Prostate gland (tissue), 2 donors: ENCODE measurements around the gene RING1.

Source experiments
- CTCF ChIP-seq, 4 experiments: fragments of 200-600 bp in 2 of 4; fragments of 450-650 bp in 2 of 4; sonication (generic) in 2 of 4; IDR thresholded peaks; 1 replicate in 3 of 4; 2 replicates in 1 of 4; pipeline ENCODE4 v1.5.1; 2016 to 2019; ENCODE audit warnings: antibody characterized with exemption in 4 of 4, mild to moderate bottlenecking in 2 of 4, moderate library complexity in 2 of 4
- POLR2A ChIP-seq: fragments of 450-650 bp; IDR thresholded peaks from one replicate; pipeline ENCODE4 v1.6.1; 2016; ENCODE audit warnings: antibody characterized with exemption, mild to moderate bottlenecking

- TF ChIP-seq CTCF (IDR thresholded peaks at IDR 0.05), result no peak
- TF ChIP-seq POLR2A, result no peak
Measured at GRCh38 chr6:33201147-33201545, 7.2 kb upstream of the RING1 start.
